GM23338 (cell line): ENCODE results near the gene CLDN20. TPM values are rescaled to one million over a fixed set of nuclear protein-coding genes. Genes with fewer than 3 reads are reported as not detected.

Experiments
- ATAC-seq: fragments of 200-7000 bp; cut with Tn5 transposase; 3 replicates; pipeline ENCODE4 v1.9.1; 2020
- DNase-seq: peaks from one replicate; pipeline ENCODE4 v3.0.0-alpha.2; 2015; ENCODE audit warnings: low spot score
- H2AFZ ChIP-seq: fragments of 200-600 bp; sonication (generic); 2 replicates; pipeline ENCODE4 v1.8.0; 2016; ENCODE audit warnings: antibody characterized with exemption, mild to moderate bottlenecking, moderate library complexity
- H3F3A ChIP-seq: fragments of 200-600 bp; sonication (generic); replicated peaks from 2 replicates; pipeline ENCODE4 v1.8.0; 2017; ENCODE audit warnings: antibody characterized with exemption, mixed run types, low read depth
- H3K27ac ChIP-seq: fragments of 200-600 bp; sonication (generic); 2 replicates; pipeline ENCODE4 v1.6.1; 2016; ENCODE audit warnings: low read depth
- H3K27me3 ChIP-seq: fragments of 200-600 bp; sonication (generic); 2 replicates; pipeline ENCODE4 v1.8.0; 2016; ENCODE audit warnings: mild to moderate bottlenecking, mixed run types, moderate library complexity; ENCODE audit not compliant: insufficient read depth
- H3K36me3 ChIP-seq: fragments of 200-600 bp; sonication (generic); 2 replicates; pipeline ENCODE4 v1.8.0; 2016; ENCODE audit warnings: mild to moderate bottlenecking; ENCODE audit not compliant: insufficient read depth
- H3K4me1 ChIP-seq: fragments of 200-600 bp; sonication (generic); 2 replicates; pipeline ENCODE4 v1.8.0; 2016; ENCODE audit warnings: mild to moderate bottlenecking, moderate library complexity; ENCODE audit not compliant: insufficient read depth
- H3K4me2 ChIP-seq: fragments of 200-600 bp; sonication (generic); 2 replicates; pipeline ENCODE4 v1.7.1; 2017; ENCODE audit warnings: mixed run types
- H3K4me3 ChIP-seq: fragments of 200-600 bp; sonication (generic); 2 replicates; pipeline ENCODE4 v1.6.1; 2016; ENCODE audit warnings: mixed run types
- H3K79me2 ChIP-seq: fragments of 200-600 bp; sonication (generic); replicated peaks from 2 replicates; pipeline ENCODE4 v1.8.0; 2017; ENCODE audit warnings: mild to moderate bottlenecking; ENCODE audit not compliant: insufficient read depth
- H3K9me2 ChIP-seq: fragments of 200-600 bp; sonication (generic); 2 replicates; pipeline ENCODE4 v1.8.0; 2017; ENCODE audit not compliant: insufficient read depth
- H4K20me1 ChIP-seq: fragments of 200-600 bp; sonication (generic); replicated peaks from 2 replicates; pipeline ENCODE4 v1.8.0; 2017; ENCODE audit warnings: mild to moderate bottlenecking; ENCODE audit not compliant: insufficient read depth
- H3K27ac Mint-ChIP-seq: 2 replicates; pipeline ENCODE4 v1.8.0; 2020; ENCODE audit warnings: inconsistent platforms, mild to moderate bottlenecking, moderate library complexity, mixed read lengths
- H3K27me3 Mint-ChIP-seq: 3 replicates; pipeline ENCODE4 v1.8.0; 2022; ENCODE audit warnings: low read depth, mild to moderate bottlenecking, moderate library complexity, mixed read lengths, inconsistent platforms; ENCODE audit not compliant: insufficient read depth, poor library complexity
- H3K36me3 Mint-ChIP-seq: 3 replicates; pipeline ENCODE4 v1.8.0; 2021; ENCODE audit warnings: low read depth, mild to moderate bottlenecking, inconsistent platforms, moderate library complexity, mixed read lengths
- H3K4me1 Mint-ChIP-seq: 3 replicates; pipeline ENCODE4 v1.8.0; 2020; ENCODE audit warnings: mild to moderate bottlenecking, inconsistent platforms, mixed read lengths
- H3K4me3 Mint-ChIP-seq: 3 replicates; pipeline ENCODE4 v1.8.0; 2021; ENCODE audit warnings: moderate library complexity, mild to moderate bottlenecking, inconsistent platforms, mixed read lengths
- H3K9me3 Mint-ChIP-seq: 3 replicates; pipeline ENCODE4 v1.8.0; 2020; ENCODE audit warnings: moderate library complexity, mild to moderate bottlenecking, inconsistent platforms, mixed read lengths
- EZH2 ChIP-seq: fragments of 200-600 bp; sonication (generic); IDR thresholded peaks from one replicate; pipeline ENCODE4 v1.8.0; 2017; ENCODE audit warnings: antibody characterized with exemption, mild to moderate bottlenecking, low read depth; ENCODE audit not compliant: unreplicated experiment
- JUNB ChIP-seq: IDR thresholded peaks from one replicate; pipeline ENCODE4 v1.6.1; 2016; ENCODE audit warnings: antibody characterized with exemption; ENCODE audit not compliant: unreplicated experiment
- NANOG ChIP-seq: IDR thresholded peaks from 2 replicates; pipeline ENCODE4 v1.6.1; 2016; ENCODE audit warnings: antibody characterized with exemption, borderline replicate concordance
- ZNF114 ChIP-seq: fragments of 250-450 bp; sonication (Bioruptor Pico); IDR thresholded peaks from 2 replicates; pipeline ENCODE4 v1.5.0; 2020; ENCODE audit warnings: mild to moderate bottlenecking, moderate library complexity
- ZNF331 ChIP-seq: fragments of 250-450 bp; sonication (Bioruptor Pico); IDR thresholded peaks from 2 replicates; pipeline ENCODE4 v1.5.0; 2020; ENCODE audit warnings: low read depth, mild to moderate bottlenecking, moderate library complexity
- polyA plus RNA-seq: library from polyadenylated mRNA; unstranded; fragments of >200 nt; fragmentation: Nextera tagmentation; extraction: Ambion mirVana; gene quantifications from 2 replicates; pipeline ENCODE4 v1.2.1, GENCODE V29; 2016
- total RNA-seq: library from RNA; depleted of rRNA; stranded (reverse); fragments of >200 nt; shearing (Covaris generic); gene quantifications from 2 replicates; pipeline ENCODE4 v1.2.3, GENCODE V29; 2014
- TF ChIP-seq, protein P1 (sequence below): fragments of 250-450 bp; sonication (Bioruptor Pico); IDR thresholded peaks from 2 replicates; pipeline ENCODE4 v1.5.0; 2020; ENCODE audit warnings: mild to moderate bottlenecking, moderate library complexity

The CLDN20 gene
- total and polyA plus RNA-seq, 2 experiments from 2014 or later = 0.23 TPM; not detected in 1

GRCh38 chr6:155262655-155263054 lies 1.2 kb upstream of the CLDN20 start (continued):
- TF ChIP-seq EZH2 (no peak), ZNF331 (CRISPR knock-in tag) (no peak), NANOG (no peak), ZNF114 (no peak), JUNB (no peak)
- TF ChIP-seq, protein P1, sequence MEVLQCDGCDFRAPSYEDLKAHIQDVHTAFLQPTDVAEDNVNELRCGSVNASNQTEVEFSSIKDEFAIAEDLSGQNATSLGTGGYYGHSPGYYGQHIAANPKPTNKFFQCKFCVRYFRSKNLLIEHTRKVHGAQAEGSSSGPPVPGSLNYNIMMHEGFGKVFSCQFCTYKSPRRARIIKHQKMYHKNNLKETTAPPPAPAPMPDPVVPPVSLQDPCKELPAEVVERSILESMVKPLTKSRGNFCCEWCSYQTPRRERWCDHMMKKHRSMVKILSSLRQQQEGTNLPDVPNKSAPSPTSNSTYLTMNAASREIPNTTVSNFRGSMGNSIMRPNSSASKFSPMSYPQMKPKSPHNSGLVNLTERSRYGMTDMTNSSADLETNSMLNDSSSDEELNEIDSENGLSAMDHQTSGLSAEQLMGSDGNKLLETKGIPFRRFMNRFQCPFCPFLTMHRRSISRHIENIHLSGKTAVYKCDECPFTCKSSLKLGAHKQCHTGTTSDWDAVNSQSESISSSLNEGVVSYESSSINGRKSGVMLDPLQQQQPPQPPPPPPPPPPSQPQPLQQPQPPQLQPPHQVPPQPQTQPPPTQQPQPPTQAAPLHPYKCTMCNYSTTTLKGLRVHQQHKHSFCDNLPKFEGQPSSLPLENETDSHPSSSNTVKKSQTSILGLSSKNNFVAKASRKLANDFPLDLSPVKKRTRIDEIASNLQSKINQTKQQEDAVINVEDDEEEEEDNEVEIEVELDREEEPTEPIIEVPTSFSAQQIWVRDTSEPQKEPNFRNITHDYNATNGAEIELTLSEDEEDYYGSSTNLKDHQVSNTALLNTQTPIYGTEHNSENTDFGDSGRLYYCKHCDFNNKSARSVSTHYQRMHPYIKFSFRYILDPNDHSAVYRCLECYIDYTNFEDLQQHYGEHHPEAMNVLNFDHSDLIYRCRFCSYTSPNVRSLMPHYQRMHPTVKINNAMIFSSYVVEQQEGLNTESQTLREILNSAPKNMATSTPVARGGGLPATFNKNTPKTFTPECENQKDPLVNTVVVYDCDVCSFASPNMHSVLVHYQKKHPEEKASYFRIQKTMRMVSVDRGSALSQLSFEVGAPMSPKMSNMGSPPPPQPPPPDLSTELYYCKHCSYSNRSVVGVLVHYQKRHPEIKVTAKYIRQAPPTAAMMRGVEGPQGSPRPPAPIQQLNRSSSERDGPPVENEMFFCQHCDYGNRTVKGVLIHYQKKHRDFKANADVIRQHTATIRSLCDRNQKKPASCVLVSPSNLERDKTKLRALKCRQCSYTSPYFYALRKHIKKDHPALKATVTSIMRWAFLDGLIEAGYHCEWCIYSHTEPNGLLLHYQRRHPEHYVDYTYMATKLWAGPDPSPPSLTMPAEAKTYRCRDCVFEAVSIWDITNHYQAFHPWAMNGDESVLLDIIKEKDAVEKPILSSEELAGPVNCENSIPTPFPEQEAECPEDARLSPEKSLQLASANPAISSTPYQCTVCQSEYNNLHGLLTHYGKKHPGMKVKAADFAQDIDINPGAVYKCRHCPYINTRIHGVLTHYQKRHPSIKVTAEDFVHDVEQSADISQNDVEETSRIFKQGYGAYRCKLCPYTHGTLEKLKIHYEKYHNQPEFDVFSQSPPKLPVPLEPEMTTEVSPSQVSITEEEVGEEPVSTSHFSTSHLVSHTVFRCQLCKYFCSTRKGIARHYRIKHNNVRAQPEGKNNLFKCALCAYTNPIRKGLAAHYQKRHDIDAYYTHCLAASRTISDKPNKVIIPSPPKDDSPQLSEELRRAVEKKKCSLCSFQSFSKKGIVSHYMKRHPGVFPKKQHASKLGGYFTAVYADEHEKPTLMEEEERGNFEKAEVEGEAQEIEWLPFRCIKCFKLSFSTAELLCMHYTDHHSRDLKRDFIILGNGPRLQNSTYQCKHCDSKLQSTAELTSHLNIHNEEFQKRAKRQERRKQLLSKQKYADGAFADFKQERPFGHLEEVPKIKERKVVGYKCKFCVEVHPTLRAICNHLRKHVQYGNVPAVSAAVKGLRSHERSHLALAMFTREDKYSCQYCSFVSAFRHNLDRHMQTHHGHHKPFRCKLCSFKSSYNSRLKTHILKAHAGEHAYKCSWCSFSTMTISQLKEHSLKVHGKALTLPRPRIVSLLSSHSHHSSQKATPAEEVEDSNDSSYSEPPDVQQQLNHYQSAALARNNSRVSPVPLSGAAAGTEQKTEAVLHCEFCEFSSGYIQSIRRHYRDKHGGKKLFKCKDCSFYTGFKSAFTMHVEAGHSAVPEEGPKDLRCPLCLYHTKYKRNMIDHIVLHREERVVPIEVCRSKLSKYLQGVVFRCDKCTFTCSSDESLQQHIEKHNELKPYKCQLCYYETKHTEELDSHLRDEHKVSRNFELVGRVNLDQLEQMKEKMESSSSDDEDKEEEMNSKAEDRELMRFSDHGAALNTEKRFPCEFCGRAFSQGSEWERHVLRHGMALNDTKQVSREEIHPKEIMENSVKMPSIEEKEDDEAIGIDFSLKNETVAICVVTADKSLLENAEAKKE (CRISPR knock-in tag) = no peak

DNA sequence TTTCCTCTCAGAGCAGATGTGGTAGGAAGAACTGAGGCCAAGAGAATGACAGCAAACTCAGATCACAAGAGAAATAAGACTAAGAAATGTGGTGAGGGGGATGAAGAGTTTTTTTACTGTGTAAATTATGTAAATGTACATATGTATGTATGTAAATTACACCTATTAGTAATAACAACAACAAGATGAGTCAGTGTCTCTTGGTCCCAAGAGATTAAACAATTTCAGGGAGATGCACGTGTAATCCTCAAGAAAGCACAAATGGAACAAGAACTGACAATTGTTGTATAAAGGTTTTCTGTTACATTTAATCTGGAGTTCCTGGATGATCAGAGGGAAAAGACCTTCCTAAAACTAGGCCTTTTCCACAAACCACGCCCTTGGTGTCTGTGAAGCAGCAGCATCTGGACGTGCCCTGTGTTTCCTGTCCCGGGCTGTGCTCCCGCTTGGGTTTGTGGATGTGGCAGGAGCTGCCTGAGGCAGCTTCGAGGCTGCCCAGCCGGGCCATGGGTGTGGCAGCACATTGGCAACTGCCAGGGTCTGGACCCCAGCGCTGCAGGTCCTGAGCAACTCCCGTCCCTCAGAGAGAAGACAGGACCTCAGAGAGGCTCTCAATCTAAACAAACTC lies 994 bp downstream of the CLDN20 start:
- Histone ChIP-seq H3K27me3 (no peaks in the 10 kb centered on the region), H3K4me2 (0 out of 2 replicates have a peak overlapping the region, but pooled peaks have one; percentile 14), H3K4me1 (peaks cover 21% of the 10 kb centered on the region), H3K27ac (peak overlapping the region; percentile 28; the same call in 1 of the 2 replicates), H3K36me3 (peaks cover 9% of the 10 kb centered on the region; the same call in 1 of the 2 replicates), H3K79me2 (peaks cover 9% of the 10 kb centered on the region; the same call in 1 of the 2 replicates), H3K4me3 (no peak overlapping the region), H4K20me1 (no peaks in the 10 kb centered on the region), H2AFZ (no peak overlapping the region), H3K9me2 (no peaks in the 10 kb centered on the region), H3F3A (no peaks in the 10 kb centered on the region)
- peaks cover 2% of the 10 kb centered on the region; the same call in 1 of the 3 replicates for H3K9me3 Mint-ChIP-seq
- H3K27me3 Mint-ChIP-seq = no peaks in the 10 kb centered on the region
- no peak for DNase-seq
- H3K27ac Mint-ChIP-seq = no peak overlapping the region
- H3K36me3 Mint-ChIP-seq = peaks cover 38% of the 10 kb centered on the region
- H3K4me3 Mint-ChIP-seq = no peak overlapping the region
- peaks cover 46% of the 10 kb centered on the region for H3K4me1 Mint-ChIP-seq
- ATAC-seq = no peak
- TF ChIP-seq, protein P1 (CRISPR knock-in tag) = no peak
- no peak for TF ChIP-seq ZNF331 (CRISPR knock-in tag)
- no peak for TF ChIP-seq JUNB
